Activated CD8-positive, alpha-beta memory T cell treated with anti-CD3 and anti-CD28 coated beads for 36 hours (primary cell): Measurements from ENCODE around the gene AHSA1. TPM values are rescaled to one million over a fixed set of nuclear protein-coding genes. Genes with fewer than 3 reads are reported as not detected.

ENCODE experiments used
- CTCF ChIA-PET: fragments of 350-600 bp; sonication (Branson Sonifier 250); formaldehyde crosslinking; loops from one replicate; lab custom pipeline; 2021; ENCODE audit warnings: antibody characterized with exemption; lab: Charles Lee
- POLR2A ChIA-PET: fragments of 350-600 bp; sonication (Branson Sonifier 250); formaldehyde crosslinking; loops from one replicate; lab custom pipeline; 2021; ENCODE audit warnings: antibody characterized with exemption; lab: Charles Lee
- total RNA-seq, 2 experiments: library from RNA; stranded (reverse); gene quantifications; one replicate each; pipeline ENCODE4 v1.2.3, GENCODE V29; 2021

AHSA1 gene
- total RNA-seq, 2 experiments from 2014 or later: 373 to 395 TPM

DNA sequence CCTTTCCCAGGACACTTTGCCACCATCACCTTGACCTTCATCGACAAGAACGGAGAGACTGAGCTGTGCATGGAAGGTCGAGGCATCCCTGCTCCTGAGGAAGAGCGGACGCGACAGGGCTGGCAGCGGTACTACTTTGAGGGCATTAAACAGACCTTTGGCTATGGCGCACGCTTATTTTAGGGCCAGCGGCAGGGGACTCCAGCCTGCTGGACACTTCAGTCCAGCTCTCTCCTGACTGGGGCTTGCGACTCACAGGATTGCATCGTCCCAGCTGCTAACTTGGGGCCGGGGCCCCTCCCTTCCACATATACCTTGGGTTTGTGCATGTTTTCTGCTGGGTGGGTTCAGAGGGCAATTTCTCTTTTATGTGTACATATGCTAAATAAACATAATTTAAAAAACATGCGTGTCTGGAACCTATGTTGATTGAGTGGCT lies 11.2 kb downstream of the AHSA1 start:
- ChIA-PET CTCF (interaction anchor here (1.3 kb wide), 1 partner anchor 18 kb away, joined by 3 read pairs; no protein-coding TSS in a partner anchor), POLR2A (no interaction called here)

DNA sequence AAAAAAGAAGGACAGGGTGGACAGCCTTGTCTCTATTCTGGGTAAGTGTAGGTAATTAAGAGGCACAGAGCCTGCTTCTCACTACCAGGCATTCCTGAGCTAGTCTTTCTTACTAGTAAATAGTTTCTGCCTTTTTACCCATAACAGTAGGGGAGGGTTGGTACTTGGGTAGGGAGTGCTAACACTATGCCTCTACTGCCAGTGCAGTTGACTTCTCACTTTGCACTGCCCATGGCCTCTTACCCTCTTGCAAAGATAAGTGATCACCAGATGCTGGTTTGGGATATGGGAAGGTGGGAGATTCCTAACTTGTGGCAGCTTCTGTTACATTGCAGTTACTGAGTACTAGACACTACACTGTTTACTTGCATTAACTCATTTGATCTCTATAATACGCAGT lies 11.6 kb downstream of the AHSA1 start:
- ChIA-PET POLR2A (no interaction called here), CTCF (interaction anchor here (1.3 kb wide), 1 partner anchor 18 kb away, joined by 3 read pairs; no protein-coding TSS in a partner anchor)

- POLR2A ChIA-PET: interaction anchor here (0.5 kb wide), 1 partner anchor 10 kb away, joined by 3 read pairs; no protein-coding TSS in a partner anchor
- CTCF ChIA-PET: no interaction called here
Measured at GRCh38 chr14:77470224-77470870, 12.5 kb downstream of the AHSA1 start.

GRCh38 chr14:77473921-77474320 lies 16.0 kb downstream of the AHSA1 start:
- CTCF ChIA-PET: no interaction called here

GRCh38 chr14:77474479-77475177 lies 16.7 kb downstream of the AHSA1 start:
- ChIA-PET POLR2A (no interaction called here), CTCF (no interaction called here)

More at GRCh38 chr14:77473921-77474320, 16.0 kb downstream of the AHSA1 start:
- POLR2A ChIA-PET: no interaction called here

DNA sequence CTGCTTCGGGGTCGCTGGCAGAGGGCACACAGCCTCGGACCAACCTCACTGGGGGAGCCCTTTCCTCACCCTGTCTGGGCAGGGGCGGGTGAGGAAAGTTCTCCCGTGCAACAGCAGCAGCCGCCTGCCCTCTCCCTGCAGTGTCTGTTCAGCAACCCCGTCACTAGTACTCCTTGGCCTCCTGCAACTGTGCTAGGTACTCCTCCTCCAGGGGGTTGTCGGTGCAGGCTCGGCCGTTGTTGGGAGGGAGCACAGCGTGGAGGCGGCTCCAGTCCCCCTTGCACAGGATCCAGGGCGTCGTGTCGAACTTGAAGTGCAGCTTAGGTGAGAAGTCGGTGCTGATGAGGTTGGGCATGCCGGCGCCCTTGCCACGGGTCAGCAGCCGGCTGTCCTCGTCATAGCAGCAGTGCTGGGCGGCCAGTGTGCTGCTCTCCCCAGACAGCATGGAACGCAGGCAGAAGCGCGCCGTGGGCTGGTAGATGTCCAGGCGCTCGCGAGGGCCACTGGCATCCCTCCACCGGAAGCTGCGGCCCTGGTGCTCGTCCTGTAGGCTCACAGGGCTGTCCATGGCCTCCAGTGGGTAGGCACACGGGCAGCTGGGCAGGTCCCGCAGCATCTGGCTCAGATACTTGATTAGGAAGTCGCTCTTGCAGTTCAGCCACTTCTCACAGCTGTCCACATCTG lies 17.7 kb downstream of the AHSA1 start:
- ChIA-PET CTCF (no interaction called here), POLR2A (no interaction called here)

DNA sequence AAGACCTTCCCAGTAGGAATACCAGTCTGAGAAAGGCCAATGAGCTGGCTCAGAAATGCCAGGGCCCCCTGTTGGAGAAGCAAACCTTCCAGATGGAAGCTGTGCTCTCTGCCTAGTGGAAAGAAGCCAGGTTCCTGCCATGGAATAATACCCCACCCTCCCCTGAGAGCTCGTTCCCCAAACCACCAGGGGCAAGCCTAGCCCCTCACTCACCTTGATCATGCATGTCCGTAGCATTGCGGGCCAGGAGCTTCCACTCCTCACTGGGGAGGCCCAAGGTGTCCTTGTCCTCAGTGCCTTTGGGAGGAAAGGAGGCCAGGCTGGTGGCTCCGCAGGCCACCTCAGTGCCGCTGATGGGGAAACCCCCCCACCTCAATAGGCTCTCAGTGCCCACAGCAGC lies 20.1 kb downstream of the AHSA1 start:
- POLR2A ChIA-PET: interaction anchor here (0.6 kb wide), 1 partner anchor 59 kb away, joined by 5 read pairs; no protein-coding TSS in a partner anchor
- CTCF ChIA-PET: no interaction called here

DNA sequence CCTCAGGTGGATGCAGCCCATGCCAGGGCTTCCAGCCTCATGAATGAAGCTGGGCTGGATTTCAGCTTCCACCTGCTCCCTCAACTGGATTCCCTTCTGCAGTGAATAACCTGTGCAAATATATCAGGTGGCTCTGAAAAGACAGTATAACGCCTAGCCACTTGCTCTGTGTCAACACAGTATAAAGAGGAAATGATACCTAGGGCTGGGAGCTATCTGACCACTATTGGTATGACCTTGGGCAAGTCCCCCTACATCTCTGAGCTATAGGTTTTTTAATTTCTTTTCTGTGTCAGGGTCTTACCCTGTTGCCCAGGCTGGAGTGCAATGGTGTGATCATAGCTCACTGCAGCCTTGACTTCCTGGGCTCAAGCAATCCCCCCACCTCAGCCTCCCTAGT lies 20.9 kb downstream of the AHSA1 start:
- ChIA-PET POLR2A (no interaction called here), CTCF (no interaction called here)

- ChIA-PET POLR2A (no interaction called here), CTCF (no interaction called here)
Measured at GRCh38 chr14:77482422-77482821, 24.5 kb downstream of the AHSA1 start.

DNA sequence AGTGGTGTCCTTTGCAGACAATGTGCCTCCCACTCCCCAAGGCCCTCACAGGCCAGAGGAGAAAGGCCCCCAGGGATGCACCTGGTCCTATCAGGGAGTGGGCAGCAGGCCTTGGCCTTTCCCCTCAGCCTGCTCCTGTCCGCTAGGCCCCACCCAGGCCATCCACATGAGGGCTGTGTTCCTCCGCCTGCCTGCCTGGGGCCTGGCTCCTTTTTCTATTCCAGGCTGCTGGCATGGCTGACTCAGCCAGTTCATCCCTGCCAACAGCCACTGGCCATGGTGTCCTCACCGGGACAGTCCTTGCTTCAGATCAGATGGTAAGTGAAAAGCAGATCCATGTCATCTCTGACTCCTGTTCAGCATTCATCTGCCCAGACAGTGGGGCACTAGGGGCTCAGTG lies 27.4 kb downstream of the AHSA1 start:
- POLR2A ChIA-PET: no interaction called here
- CTCF ChIA-PET: no interaction called here

- ChIA-PET POLR2A (no interaction called here), CTCF (no interaction called here)
Measured at GRCh38 chr14:77485901-77486678, 28.2 kb downstream of the AHSA1 start.

DNA sequence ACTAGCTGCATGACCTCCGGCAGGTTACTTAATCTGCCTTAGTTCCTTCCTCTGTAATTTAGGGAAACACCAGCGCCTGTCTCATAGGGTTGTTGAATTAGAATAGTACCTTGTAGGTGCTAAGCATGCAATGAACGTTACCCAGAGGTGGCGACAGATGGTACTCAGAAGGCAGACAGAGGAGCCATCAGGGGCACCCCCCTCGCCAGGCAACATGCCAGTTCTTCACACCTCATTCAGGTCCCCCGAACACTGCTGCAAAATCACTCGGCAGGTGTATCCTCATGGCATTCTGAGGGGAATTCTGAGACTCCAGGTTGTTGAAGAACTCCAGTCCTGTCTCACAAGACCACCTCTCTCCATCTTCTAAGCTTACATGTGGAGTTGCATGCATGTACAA lies 30.7 kb downstream of the AHSA1 start:
- CTCF ChIA-PET: no interaction called here
- POLR2A ChIA-PET: no interaction called here

- ChIA-PET CTCF (no interaction called here), POLR2A (no interaction called here)
Measured at GRCh38 chr14:77489041-77489440, 31.1 kb downstream of the AHSA1 start.

- POLR2A ChIA-PET: no interaction called here
- CTCF ChIA-PET: no interaction called here
Measured at GRCh38 chr14:77490347-77490986, 32.6 kb downstream of the AHSA1 start.

GRCh38 chr14:77491056-77491455 lies 33.2 kb downstream of the AHSA1 start:
- POLR2A ChIA-PET: no interaction called here
- CTCF ChIA-PET: no interaction called here

DNA sequence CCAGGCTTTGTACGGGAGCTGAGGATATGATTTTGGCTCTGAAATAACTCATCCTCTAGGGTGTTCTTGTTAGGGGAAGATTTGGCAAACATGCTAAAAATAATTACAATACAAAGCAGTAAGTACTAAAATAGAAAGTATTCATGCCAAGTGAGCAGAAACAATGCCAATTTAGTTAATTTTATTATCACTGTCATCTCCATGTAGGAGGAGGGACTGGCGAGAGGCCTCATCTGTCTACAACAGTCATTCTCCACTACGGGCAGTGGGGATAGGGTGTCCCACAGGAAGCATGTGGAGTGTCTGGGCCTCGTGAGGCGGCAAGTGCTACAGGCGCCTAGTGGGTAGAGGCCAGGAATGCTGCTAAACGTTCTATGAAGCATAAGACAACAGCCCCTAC lies 37.4 kb downstream of the AHSA1 start:
- POLR2A ChIA-PET: no interaction called here
- CTCF ChIA-PET: no interaction called here

GRCh38 chr14:77498120-77498979 lies 40.5 kb downstream of the AHSA1 start, which contains the start of gene ISM2:
Gene ISM2, minus strand, starts transcription at chr14:77498816. Its CDS starts 23 bp downstream, at chr14:77498793.
- CTCF ChIA-PET: no interaction called here

DNA sequence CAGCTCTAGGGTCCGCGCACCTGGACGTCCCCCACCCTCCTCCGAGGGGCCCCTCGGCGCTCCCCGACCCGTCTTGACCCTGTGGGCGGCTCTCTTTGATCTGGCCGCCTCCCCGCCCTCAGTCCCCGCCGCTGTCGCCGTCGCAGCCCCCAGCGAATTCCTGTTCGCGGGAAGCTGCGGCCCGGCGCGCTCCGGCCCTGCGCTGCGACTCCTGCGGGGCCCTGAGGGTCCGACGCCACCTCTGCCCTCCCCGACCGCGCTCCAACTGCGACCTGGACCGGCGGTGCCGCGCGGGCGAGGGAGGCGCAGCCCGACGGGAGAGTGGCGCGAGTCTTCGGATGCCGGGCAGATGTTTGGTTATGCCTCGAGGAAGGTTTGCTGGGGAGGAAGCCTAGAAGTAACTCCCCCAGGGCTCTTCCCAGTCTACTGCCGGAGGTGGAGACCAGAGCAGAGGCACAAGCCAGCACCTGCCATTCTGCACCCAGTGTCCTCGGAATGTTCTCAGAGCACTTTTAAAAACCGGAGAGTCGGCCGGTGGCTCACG lies 41.2 kb downstream of the AHSA1 start:
- CTCF ChIA-PET: no interaction called here
- POLR2A ChIA-PET: interaction anchor here (1.2 kb wide), 1 partner anchor 116 kb away, joined by 6 read pairs; no protein-coding TSS in a partner anchor

More at GRCh38 chr14:77498120-77498979, 40.5 kb downstream of the AHSA1 start, which contains the start of gene ISM2:
- POLR2A ChIA-PET: interaction anchor here (1.2 kb wide), 1 partner anchor 117 kb away, joined by 6 read pairs; no protein-coding TSS in a partner anchor
